Coronary artery (tissue), 2 donors: Measurements from ENCODE around the gene RASGEF1B.

ENCODE experiments used
- DNase-seq: peaks from one replicate; pipeline ENCODE4 v3.0.0-alpha.2; 2017; ENCODE audit warnings: low spot score
- H3K27ac ChIP-seq, 2 donors: fragments of 200-600 bp; sonication (generic); one replicate each; pipeline ENCODE4 v1.5.1; 2016 to 2019
- H3K4me3 ChIP-seq: fragments of 200-600 bp; sonication (generic); 2 replicates; pipeline ENCODE4 v1.5.1; 2016; ENCODE audit warnings: mild to moderate bottlenecking, moderate library complexity
- TF ChIP-seq, protein P1 (sequence below): fragments of 200-600 bp; sonication (generic); IDR thresholded peaks from one replicate; pipeline ENCODE4 v1.5.1; 2019; ENCODE audit warnings: antibody characterized with exemption

Gene RASGEF1B

DNA sequence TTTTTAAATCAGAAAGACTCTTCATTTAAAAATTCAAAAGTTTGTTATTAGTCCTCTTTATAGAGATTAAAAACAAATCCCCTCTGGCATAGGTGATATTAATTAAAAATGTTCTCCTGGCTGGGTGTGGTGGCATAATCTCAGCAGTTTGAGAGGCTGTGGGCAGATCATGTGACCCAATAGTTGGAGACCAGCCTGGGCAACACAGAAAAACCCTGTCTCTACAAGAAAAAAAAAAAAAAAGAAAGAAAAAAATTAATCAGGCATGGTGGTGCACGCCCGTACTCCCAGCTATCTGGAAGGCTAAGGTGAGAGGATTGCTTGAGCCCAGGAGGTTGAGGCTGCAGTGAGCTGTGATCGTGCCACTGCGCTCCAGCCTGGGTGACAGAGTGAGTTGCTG lies 38.9 kb downstream of the RASGEF1B start:
- Histone ChIP-seq H3K4me3 (no peak overlapping the region), H3K27ac (no peak overlapping the region)
- DNase-seq = no peak
- TF ChIP-seq, protein P1, sequence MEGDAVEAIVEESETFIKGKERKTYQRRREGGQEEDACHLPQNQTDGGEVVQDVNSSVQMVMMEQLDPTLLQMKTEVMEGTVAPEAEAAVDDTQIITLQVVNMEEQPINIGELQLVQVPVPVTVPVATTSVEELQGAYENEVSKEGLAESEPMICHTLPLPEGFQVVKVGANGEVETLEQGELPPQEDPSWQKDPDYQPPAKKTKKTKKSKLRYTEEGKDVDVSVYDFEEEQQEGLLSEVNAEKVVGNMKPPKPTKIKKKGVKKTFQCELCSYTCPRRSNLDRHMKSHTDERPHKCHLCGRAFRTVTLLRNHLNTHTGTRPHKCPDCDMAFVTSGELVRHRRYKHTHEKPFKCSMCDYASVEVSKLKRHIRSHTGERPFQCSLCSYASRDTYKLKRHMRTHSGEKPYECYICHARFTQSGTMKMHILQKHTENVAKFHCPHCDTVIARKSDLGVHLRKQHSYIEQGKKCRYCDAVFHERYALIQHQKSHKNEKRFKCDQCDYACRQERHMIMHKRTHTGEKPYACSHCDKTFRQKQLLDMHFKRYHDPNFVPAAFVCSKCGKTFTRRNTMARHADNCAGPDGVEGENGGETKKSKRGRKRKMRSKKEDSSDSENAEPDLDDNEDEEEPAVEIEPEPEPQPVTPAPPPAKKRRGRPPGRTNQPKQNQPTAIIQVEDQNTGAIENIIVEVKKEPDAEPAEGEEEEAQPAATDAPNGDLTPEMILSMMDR = no peak

DNA sequence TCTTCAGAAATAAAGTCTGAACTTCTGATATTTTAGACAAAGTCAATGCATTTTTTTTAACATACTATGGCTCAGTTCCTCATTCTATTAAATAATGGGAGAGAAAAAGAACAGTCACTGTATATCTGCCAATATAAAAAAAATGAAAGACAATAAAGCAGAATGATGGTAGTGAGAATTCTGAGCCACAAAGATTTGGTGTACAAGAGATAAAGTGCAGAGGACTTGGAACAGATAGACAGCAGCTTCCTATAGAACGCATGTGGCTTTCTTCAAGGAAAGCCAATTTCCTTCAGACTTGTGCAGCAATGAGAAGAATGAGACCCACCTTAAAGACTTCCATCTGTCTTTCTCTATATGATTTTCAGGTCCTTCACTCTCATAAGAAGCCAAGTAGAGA lies 39.7 kb downstream of the RASGEF1B start:
- Histone ChIP-seq H3K27ac (no peak overlapping the region), H3K4me3 (no peak overlapping the region)
- no peak for DNase-seq
- TF ChIP-seq, protein P1 = no peak

DNA sequence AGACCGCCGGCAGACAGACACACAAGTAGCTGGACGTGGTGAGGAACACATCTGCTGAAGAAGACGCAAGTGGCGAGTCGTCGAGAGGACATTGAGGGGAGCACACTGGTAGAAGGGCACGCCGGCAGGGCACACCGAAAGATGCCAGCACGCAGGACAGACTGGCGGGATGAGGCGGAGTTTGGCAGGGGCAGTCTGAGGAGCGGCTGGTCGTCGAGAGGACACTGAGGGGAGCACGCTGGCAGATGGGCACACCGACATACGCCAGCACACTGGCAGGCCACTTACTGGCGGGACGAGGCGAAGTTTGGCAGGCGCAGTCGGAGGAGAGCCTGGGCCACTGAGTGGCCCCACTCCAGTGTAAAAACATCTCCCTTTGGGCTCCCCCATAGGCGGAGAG lies 42.1 kb downstream of the RASGEF1B start:
- no peak for DNase-seq
- no peak overlapping the region for H3K4me3 ChIP-seq
- no peak overlapping the region for H3K27ac ChIP-seq
- TF ChIP-seq, protein P1 = no peak

DNA sequence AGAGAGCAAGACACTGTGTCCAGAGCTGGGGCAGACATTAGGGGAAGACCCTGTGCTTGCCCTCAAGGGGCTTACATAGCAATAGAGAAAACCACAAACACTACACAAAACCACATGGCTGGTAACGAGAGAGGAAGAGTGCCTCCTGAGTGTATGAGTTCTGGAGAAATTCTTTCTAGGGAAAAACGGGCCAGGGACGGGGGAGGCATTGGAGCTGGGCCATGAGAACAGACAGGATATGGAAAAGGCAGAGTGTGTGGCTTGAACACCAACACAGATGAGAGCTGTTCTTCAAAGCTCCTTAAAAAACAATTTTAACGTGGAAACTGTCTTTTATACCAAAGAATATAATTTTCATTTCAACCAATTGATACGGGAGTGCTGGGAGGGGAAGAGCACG lies 42.7 kb downstream of the RASGEF1B start:
- TF ChIP-seq, protein P1 = no peak
- DNase-seq = no peak
- Histone ChIP-seq H3K27ac (no peak overlapping the region), H3K4me3 (no peak overlapping the region)

DNA sequence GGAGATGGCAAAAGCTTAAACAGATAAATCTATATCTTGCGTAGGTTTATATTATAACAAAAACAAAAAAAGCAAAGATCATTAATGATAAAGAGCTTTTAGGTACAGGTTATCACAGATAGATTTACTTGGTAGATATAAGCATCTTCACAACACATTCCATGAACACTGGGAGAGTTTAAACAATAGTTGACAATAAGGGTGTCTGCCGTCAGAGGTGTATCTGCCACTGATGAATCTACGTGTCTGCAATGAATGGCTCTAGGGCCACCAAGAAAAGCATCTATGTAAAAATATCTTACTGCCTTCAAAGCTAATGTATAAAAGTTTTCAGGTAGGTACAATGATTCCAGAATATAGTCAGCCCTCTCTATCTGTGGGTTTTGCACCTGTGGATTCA lies 43.7 kb downstream of the RASGEF1B start:
- no peak for DNase-seq
- Histone ChIP-seq H3K4me3 (no peak overlapping the region), H3K27ac (no peak overlapping the region)
- TF ChIP-seq, protein P1 = no peak

DNA sequence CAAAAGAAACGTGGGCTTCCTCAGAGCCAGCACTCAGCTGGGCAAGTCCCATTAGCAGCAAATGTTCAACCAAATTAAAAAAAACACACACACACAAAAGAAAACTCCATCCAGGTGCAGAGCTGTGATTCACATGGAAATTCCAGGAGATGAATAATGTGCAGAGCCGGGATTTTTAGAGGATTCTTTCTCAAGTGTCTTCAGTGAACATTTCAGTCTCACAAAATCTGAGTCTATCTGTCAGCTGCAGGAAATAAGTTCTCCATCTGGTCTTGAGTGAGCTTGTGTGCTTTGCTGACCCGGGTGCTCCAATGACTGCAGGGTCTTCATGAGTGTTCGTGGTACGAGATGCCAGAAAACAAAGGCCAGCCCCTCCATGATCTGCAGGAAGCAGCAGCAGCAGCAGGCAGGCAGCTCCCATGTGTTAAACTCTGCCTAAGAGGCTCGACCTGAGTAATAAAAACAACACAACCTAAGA lies 44.3 kb downstream of the RASGEF1B start:
- DNase-seq = no peak

DNA sequence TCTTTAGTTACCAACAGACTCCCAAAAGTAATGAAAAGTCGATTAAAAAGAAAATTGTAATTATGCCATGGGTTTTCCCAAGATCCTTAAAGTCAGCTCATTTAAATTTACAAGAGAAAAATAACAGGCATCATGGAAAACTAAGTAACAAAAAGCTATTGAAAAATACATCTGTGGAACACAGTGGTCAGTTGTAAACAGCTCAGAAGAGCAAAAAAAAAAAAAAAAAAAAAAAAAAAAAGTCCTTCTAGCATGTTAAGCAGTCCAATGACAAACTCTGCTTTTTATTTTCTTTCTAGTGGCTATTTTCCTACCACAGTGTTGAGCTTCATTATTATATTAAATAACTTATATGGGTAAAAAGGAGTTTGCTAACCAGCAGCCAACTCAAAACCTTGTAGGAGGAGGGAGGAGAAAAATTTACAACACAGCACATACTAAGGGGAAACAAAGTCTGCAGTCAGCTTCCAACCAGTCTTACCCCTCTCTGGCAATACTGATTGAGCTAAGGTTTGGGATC lies 44.9 kb downstream of the RASGEF1B start:
- DNase-seq = no peak
- TF ChIP-seq, protein P1 = no peak
- Histone ChIP-seq H3K27ac (no peak overlapping the region), H3K4me3 (no peak overlapping the region)

More for the DNA sequence above, 44.3 kb downstream of the RASGEF1B start:
- H3K27ac ChIP-seq = no peak overlapping the region
- TF ChIP-seq, protein P1 = no peak
- no peak overlapping the region for H3K4me3 ChIP-seq
